GM23338 (cell line): ENCODE measurements around the gene GRID1. TPM values are rescaled to one million over a fixed set of nuclear protein-coding genes. Genes with fewer than 3 reads are reported as not detected.

Experiments
- ATAC-seq: fragments of 200-7000 bp; cut with Tn5 transposase; 3 replicates; pipeline ENCODE4 v1.9.1; 2020
- DNase-seq: peaks from one replicate; pipeline ENCODE4 v3.0.0-alpha.2; 2015; ENCODE audit warnings: low spot score
- H2AFZ ChIP-seq: fragments of 200-600 bp; sonication (generic); 2 replicates; pipeline ENCODE4 v1.8.0; 2016; ENCODE audit warnings: antibody characterized with exemption, mild to moderate bottlenecking, moderate library complexity
- H3F3A ChIP-seq: fragments of 200-600 bp; sonication (generic); replicated peaks from 2 replicates; pipeline ENCODE4 v1.8.0; 2017; ENCODE audit warnings: antibody characterized with exemption, mixed run types, low read depth
- H3K27ac ChIP-seq: fragments of 200-600 bp; sonication (generic); 2 replicates; pipeline ENCODE4 v1.6.1; 2016; ENCODE audit warnings: low read depth
- H3K27me3 ChIP-seq: fragments of 200-600 bp; sonication (generic); 2 replicates; pipeline ENCODE4 v1.8.0; 2016; ENCODE audit warnings: mild to moderate bottlenecking, mixed run types, moderate library complexity; ENCODE audit not compliant: insufficient read depth
- H3K36me3 ChIP-seq: fragments of 200-600 bp; sonication (generic); 2 replicates; pipeline ENCODE4 v1.8.0; 2016; ENCODE audit warnings: mild to moderate bottlenecking; ENCODE audit not compliant: insufficient read depth
- H3K4me1 ChIP-seq: fragments of 200-600 bp; sonication (generic); 2 replicates; pipeline ENCODE4 v1.8.0; 2016; ENCODE audit warnings: mild to moderate bottlenecking, moderate library complexity; ENCODE audit not compliant: insufficient read depth
- H3K4me2 ChIP-seq: fragments of 200-600 bp; sonication (generic); 2 replicates; pipeline ENCODE4 v1.7.1; 2017; ENCODE audit warnings: mixed run types
- H3K4me3 ChIP-seq: fragments of 200-600 bp; sonication (generic); 2 replicates; pipeline ENCODE4 v1.6.1; 2016; ENCODE audit warnings: mixed run types
- H3K79me2 ChIP-seq: fragments of 200-600 bp; sonication (generic); replicated peaks from 2 replicates; pipeline ENCODE4 v1.8.0; 2017; ENCODE audit warnings: mild to moderate bottlenecking; ENCODE audit not compliant: insufficient read depth
- H3K9me2 ChIP-seq: fragments of 200-600 bp; sonication (generic); 2 replicates; pipeline ENCODE4 v1.8.0; 2017; ENCODE audit not compliant: insufficient read depth
- H4K20me1 ChIP-seq: fragments of 200-600 bp; sonication (generic); replicated peaks from 2 replicates; pipeline ENCODE4 v1.8.0; 2017; ENCODE audit warnings: mild to moderate bottlenecking; ENCODE audit not compliant: insufficient read depth
- H3K27ac Mint-ChIP-seq: 2 replicates; pipeline ENCODE4 v1.8.0; 2020; ENCODE audit warnings: inconsistent platforms, mild to moderate bottlenecking, moderate library complexity, mixed read lengths
- H3K27me3 Mint-ChIP-seq: 3 replicates; pipeline ENCODE4 v1.8.0; 2022; ENCODE audit warnings: low read depth, mild to moderate bottlenecking, moderate library complexity, mixed read lengths, inconsistent platforms; ENCODE audit not compliant: insufficient read depth, poor library complexity
- H3K36me3 Mint-ChIP-seq: 3 replicates; pipeline ENCODE4 v1.8.0; 2021; ENCODE audit warnings: low read depth, mild to moderate bottlenecking, inconsistent platforms, moderate library complexity, mixed read lengths
- H3K4me1 Mint-ChIP-seq: 3 replicates; pipeline ENCODE4 v1.8.0; 2020; ENCODE audit warnings: mild to moderate bottlenecking, inconsistent platforms, mixed read lengths
- H3K4me3 Mint-ChIP-seq: 3 replicates; pipeline ENCODE4 v1.8.0; 2021; ENCODE audit warnings: moderate library complexity, mild to moderate bottlenecking, inconsistent platforms, mixed read lengths
- H3K9me3 Mint-ChIP-seq: 3 replicates; pipeline ENCODE4 v1.8.0; 2020; ENCODE audit warnings: moderate library complexity, mild to moderate bottlenecking, inconsistent platforms, mixed read lengths
- CREB1 ChIP-seq: fragments of 250-450 bp; sonication (Bioruptor Pico); IDR thresholded peaks from 2 replicates; pipeline ENCODE4 v1.5.0; 2020; ENCODE audit warnings: low read depth, mild to moderate bottlenecking, moderate library complexity
- EZH2phosphoT487 ChIP-seq: fragments of 200-600 bp; sonication (generic); IDR thresholded peaks from one replicate; pipeline ENCODE4 v1.8.1; 2018; ENCODE audit warnings: antibody characterized with exemption; ENCODE audit not compliant: unreplicated experiment
- JUNB ChIP-seq: IDR thresholded peaks from one replicate; pipeline ENCODE4 v1.6.1; 2016; ENCODE audit warnings: antibody characterized with exemption; ENCODE audit not compliant: unreplicated experiment
- NANOG ChIP-seq: IDR thresholded peaks from 2 replicates; pipeline ENCODE4 v1.6.1; 2016; ENCODE audit warnings: antibody characterized with exemption, borderline replicate concordance
- POLR2AphosphoS5 ChIP-seq: IDR thresholded peaks from 2 replicates; pipeline ENCODE4 v1.6.1; 2016; ENCODE audit warnings: antibody characterized with exemption, low read depth
- REST ChIP-seq: IDR thresholded peaks from one replicate; pipeline ENCODE4 v1.6.1; 2018; ENCODE audit warnings: antibody characterized with exemption; ENCODE audit not compliant: unreplicated experiment
- STAT1 ChIP-seq: IDR thresholded peaks from one replicate; pipeline ENCODE4 v1.6.1; 2016; ENCODE audit warnings: antibody characterized with exemption; ENCODE audit not compliant: unreplicated experiment
- ZNF114 ChIP-seq: fragments of 250-450 bp; sonication (Bioruptor Pico); IDR thresholded peaks from 2 replicates; pipeline ENCODE4 v1.5.0; 2020; ENCODE audit warnings: mild to moderate bottlenecking, moderate library complexity
- polyA plus RNA-seq: library from polyadenylated mRNA; unstranded; fragments of >200 nt; fragmentation: Nextera tagmentation; extraction: Ambion mirVana; gene quantifications from 2 replicates; pipeline ENCODE4 v1.2.1, GENCODE V29; 2016
- total RNA-seq: library from RNA; depleted of rRNA; stranded (reverse); fragments of >200 nt; shearing (Covaris generic); gene quantifications from 2 replicates; pipeline ENCODE4 v1.2.3, GENCODE V29; 2014
- TF ChIP-seq, protein P1 (sequence below): IDR thresholded peaks from 2 replicates; pipeline ENCODE4 v1.6.1; 2016; ENCODE audit warnings: antibody characterized with exemption

GRID1 gene
- total and polyA plus RNA-seq, 2 experiments from 2014 or later, result 0.14 to 0.15 TPM

DNA sequence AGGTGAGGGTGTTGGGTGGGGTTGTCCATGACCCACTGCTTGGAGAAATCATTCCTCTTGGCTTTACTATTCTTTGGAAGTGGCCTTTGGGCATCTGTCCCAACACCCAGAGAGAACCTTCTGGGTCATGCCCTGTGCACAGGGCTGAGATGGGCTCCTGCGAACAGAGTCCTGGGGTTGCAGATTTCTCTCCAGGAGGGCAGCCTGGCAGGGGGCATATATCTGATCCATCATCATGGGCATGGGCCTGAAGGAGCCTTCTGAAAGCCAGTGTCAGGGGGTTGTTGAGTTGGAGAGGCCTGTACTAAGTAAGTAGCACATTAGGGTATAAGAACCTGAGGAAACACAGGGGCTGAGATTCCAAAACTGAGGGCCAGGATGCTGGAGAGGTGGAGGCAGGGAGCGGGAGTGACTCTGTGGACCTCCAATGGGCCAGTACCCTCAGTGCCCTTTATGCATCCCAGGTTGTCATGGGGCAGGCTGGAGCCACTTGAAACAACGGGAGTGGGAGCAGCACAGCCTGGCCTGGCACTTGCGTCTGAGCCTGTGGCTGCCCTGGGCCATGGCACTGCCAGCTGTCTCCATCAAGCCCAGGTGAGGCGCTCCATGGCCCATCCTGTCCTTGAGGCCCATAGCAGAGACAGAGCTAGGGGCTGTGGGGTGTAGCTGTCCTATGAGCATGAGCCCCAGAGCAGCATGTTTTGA, 203.7 kb downstream of the GRID1 start:
- Mint-ChIP-seq H3K9me3 (no peaks in the 10 kb centered on the region; the same call in 2 of the 3 replicates), H3K4me1 (no peaks in the 10 kb centered on the region), H3K27ac (no peak overlapping the region), H3K27me3 (peaks cover 3% of the 10 kb centered on the region), H3K4me3 (no peak overlapping the region), H3K36me3 (no peaks in the 10 kb centered on the region)
- ATAC-seq, result no peak
- Histone ChIP-seq H3F3A (no peaks in the 10 kb centered on the region), H3K4me2 (no peak overlapping the region), H3K36me3 (no peaks in the 10 kb centered on the region), H3K27ac (no peak overlapping the region), H3K27me3 (no peaks in the 10 kb centered on the region), H3K9me2 (0 out of 2 replicates have a peak, but pooled peaks cover 3% of the 10 kb centered on the region), H4K20me1 (no peaks in the 10 kb centered on the region), H3K4me3 (no peak overlapping the region), H2AFZ (no peak overlapping the region), H3K4me1 (no peaks in the 10 kb centered on the region), H3K79me2 (no peaks in the 10 kb centered on the region)
- TF ChIP-seq REST (no peak), POLR2AphosphoS5 (no peak), JUNB (no peak), NANOG (no peak), EZH2phosphoT487 (no peak)
- DNase-seq, result no peak

DNA sequence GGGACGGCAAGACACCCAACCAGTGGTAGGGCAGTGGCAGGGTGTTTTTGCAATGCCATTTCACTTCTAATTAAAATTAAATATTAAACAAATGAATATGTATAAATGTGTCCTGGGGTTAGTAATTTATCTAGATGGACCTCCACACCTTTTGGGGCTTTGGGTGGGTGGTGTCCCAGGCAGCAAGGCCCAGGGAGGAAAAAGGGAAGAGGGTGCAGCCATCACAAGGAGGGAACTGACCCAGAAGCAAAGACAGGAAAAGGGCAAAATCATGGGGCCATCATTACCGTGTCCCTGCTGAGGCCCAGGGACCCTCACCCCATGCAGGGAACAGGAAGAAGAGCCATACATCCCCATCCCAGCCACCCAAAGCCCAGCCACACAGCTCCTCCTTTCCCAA, 204.6 kb downstream of the GRID1 start:
- Histone ChIP-seq H3K4me2 (no peak overlapping the region), H3K36me3 (no peaks in the 10 kb centered on the region), H3K9me2 (0 out of 2 replicates have a peak, but pooled peaks cover 3% of the 10 kb centered on the region), H3K27ac (no peak overlapping the region), H3K4me3 (no peak overlapping the region), H3F3A (no peaks in the 10 kb centered on the region), H4K20me1 (no peaks in the 10 kb centered on the region), H3K27me3 (no peaks in the 10 kb centered on the region), H3K79me2 (no peaks in the 10 kb centered on the region), H3K4me1 (no peaks in the 10 kb centered on the region), H2AFZ (no peak overlapping the region)
- Mint-ChIP-seq H3K4me3 (no peak overlapping the region), H3K27me3 (peaks cover 6% of the 10 kb centered on the region), H3K27ac (no peak overlapping the region; the same call in 1 of the 2 replicates), H3K9me3 (peaks cover 2% of the 10 kb centered on the region; the same call in 1 of the 3 replicates), H3K36me3 (no peaks in the 10 kb centered on the region), H3K4me1 (no peaks in the 10 kb centered on the region)
- ATAC-seq (no peak), DNase-seq (no peak)
- TF ChIP-seq JUNB (no peak), REST (no peak), ZNF114 (CRISPR knock-in tag) (no peak), STAT1 (no peak), NANOG (no peak), EZH2phosphoT487 (no peak), CREB1 (no peak)
- TF ChIP-seq, protein P1, sequence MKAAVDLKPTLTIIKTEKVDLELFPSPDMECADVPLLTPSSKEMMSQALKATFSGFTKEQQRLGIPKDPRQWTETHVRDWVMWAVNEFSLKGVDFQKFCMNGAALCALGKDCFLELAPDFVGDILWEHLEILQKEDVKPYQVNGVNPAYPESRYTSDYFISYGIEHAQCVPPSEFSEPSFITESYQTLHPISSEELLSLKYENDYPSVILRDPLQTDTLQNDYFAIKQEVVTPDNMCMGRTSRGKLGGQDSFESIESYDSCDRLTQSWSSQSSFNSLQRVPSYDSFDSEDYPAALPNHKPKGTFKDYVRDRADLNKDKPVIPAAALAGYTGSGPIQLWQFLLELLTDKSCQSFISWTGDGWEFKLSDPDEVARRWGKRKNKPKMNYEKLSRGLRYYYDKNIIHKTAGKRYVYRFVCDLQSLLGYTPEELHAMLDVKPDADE, result no peak
